HepG2 (cell line): ENCODE data around the gene CTNNA3. TPM values are rescaled to one million over a fixed set of nuclear protein-coding genes. Genes with fewer than 3 reads are reported as not detected.
A peak's percentile ranks its signal among the peaks of the same experiment; 100 is the strongest.

Experiments used
- polyA plus RNA-seq, 8 experiments: library from polyadenylated mRNA; depleted of rRNA in 3 of 8; stranded (reverse) in 7 of 8; unstranded in 1 of 8; fragments of >200 nt; fragmentation: Illumina TruSeq in 4 of 8; extraction: Trizol in 4 of 8; gene quantifications; 2 replicates each; pipeline versions ENCODE4 v1.2.1 to v1.2.3, GENCODE V29; 2011 to 2016; ENCODE audit warnings: low read depth in 4 of 8, missing spikeins in 1 of 8, mixed read lengths in 1 of 8; ENCODE audit not compliant: insufficient read depth in 1 of 8
- total RNA-seq, 5 experiments: library from RNA; depleted of rRNA; stranded (reverse); fragments of >200 nt; fragmentation: Illumina TruSeq; extraction: Trizol; gene quantifications; 2 replicates each; pipeline ENCODE4 v1.2.3, GENCODE V29; 2016; ENCODE audit warnings: low read depth in 1 of 5
- TF ChIP-seq, protein P1 (sequence below): sonication (generic); formaldehyde crosslinking; IDR thresholded peaks from 2 replicates; pipeline ENCODE4 v1.4.0; 2020; ENCODE audit warnings: mild to moderate bottlenecking, missing genetic modification reagents
- TF ChIP-seq, protein P2 (sequence below): sonication (generic); formaldehyde crosslinking; IDR thresholded peaks from 2 replicates; pipeline ENCODE4 v1.5.0; 2020; ENCODE audit warnings: mild to moderate bottlenecking, missing genetic modification reagents, moderate library complexity

CTNNA3 gene
- total and polyA plus RNA-seq, 2 of the 13 experiments (the other 11 are each of a cell fraction or from before 2014, with no cell fraction given): not detected

DNA sequence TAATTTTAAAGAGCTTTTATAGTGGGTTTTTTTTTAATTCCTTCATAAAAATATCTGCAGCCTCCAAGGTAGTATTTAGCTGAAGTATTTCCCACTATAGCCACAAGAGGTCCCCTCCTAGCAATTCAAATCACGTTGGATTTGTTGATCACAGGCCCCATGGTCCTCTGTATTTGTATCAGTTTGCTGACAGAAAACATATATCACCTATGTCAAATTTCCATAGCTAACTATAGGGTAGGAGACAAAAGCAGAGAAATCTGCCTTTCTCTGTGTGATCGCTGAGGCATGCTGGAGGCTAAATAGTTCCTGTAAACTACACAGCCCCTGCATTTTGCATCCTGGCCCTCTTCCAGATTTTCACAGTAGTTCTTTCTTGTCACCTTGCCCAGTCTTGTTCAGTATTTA, 1.7 kb upstream of the CTNNA3 start (continued):
- TF ChIP-seq, protein P1, sequence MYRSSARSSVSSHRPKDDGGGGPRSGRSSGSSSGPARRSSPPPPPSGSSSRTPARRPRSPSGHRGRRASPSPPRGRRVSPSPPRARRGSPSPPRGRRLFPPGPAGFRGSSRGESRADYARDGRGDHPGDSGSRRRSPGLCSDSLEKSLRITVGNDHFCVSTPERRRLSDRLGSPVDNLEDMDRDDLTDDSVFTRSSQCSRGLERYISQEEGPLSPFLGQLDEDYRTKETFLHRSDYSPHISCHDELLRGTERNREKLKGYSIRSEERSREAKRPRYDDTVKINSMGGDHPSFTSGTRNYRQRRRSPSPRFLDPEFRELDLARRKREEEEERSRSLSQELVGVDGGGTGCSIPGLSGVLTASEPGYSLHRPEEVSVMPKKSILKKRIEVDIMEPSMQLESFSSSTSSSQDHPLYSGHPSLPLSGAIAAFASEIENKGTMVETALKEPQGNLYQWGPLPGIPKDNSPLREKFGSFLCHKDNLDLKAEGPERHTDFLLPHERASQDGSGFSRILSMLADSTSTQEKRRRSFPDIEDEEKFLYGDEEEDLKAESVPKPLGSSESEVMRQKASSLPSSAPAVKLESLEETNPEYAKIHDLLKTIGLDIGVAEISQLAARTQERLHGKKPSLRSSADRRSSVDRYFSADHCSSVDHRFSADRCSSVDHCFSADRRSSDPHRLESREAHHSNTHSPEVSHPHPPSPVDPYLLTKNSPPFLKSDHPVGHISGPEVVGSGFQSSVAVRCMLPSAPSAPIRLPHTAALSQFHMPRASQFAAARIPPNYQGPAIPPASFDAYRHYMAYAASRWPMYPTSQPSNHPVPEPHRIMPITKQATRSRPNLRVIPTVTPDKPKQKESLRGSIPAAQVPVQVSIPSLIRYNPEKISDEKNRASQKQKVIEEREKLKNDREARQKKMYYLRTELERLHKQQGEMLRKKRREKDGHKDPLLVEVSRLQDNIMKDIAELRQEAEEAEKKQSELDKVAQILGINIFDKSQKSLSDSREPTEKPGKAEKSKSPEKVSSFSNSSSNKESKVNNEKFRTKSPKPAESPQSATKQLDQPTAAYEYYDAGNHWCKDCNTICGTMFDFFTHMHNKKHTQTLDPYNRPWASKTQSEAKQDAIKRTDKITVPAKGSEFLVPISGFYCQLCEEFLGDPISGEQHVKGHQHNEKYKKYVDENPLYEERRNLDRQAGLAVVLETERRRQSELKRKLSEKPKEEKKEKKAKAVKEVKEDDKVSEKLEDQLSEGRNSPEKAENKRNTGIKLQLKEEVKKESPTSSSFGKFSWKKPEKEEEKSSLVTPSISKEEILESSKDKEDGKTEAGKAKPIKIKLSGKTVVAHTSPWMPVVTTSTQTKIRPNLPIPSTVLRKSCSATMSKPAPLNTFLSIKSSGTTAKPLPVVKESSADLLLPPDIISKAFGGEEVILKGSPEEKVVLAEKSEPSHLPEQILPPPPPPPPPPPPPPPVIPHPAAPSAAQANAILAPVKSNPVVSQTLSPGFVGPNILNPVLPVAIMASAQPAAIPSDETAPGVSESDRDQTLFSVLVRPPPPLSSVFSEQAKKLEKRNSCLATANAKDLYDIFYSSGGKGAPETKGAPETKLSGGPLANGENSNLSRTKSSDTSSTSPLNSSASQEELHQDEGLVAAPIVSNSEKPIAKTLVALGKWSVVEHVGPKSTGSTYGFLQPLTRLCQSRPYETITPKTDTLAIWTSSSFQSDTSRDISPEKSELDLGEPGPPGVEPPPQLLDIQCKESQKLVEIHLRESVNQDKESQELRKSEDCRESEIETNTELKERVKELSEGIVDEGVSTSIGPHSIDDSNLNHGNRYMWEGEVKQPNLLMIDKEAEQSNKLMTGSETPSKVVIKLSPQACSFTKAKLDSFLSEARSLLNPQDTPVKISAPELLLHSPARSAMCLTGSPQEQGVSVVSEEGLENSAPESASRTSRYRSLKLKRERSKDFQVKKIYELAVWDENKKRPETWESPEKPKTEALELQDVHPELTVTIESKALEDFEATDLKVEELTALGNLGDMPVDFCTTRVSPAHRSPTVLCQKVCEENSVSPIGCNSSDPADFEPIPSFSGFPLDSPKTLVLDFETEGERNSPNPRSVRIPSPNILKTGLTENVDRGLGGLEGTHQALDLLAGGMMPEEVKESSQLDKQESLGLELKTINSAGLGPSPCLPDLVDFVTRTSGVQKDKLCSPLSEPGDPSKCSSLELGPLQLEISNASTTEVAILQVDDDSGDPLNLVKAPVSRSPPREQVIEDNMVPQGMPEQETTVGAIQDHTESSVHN: no peak
- TF ChIP-seq, protein P2, sequence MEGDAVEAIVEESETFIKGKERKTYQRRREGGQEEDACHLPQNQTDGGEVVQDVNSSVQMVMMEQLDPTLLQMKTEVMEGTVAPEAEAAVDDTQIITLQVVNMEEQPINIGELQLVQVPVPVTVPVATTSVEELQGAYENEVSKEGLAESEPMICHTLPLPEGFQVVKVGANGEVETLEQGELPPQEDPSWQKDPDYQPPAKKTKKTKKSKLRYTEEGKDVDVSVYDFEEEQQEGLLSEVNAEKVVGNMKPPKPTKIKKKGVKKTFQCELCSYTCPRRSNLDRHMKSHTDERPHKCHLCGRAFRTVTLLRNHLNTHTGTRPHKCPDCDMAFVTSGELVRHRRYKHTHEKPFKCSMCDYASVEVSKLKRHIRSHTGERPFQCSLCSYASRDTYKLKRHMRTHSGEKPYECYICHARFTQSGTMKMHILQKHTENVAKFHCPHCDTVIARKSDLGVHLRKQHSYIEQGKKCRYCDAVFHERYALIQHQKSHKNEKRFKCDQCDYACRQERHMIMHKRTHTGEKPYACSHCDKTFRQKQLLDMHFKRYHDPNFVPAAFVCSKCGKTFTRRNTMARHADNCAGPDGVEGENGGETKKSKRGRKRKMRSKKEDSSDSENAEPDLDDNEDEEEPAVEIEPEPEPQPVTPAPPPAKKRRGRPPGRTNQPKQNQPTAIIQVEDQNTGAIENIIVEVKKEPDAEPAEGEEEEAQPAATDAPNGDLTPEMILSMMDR (CRISPR knock-in tag): peak; percentile 53
